Effector memory CD8-positive, alpha-beta T cell (primary cell): ENCODE data around the gene MAFG.
"Not testable (repeated sequence)": the region's sequence is repeated elsewhere in the genome, so short reads cannot be mapped to it uniquely, and the experiment has no call there.

ENCODE experiments used
- ATAC-seq: fragments of 150-1000 bp; cut with Tn5 transposase; replicated peaks from 2 replicates; pipeline ENCODE4 v1.10.0; 2021; ENCODE audit warnings: mild to moderate bottlenecking, moderate library complexity
- DNase-seq, 3 experiments: peaks; one replicate each; pipeline ENCODE4 v3.0.0; 2021
- H3K27ac Mint-ChIP-seq, 2 donors: one replicate each; pipeline ENCODE4 v1.8.0; 2022; ENCODE audit warnings: mild to moderate bottlenecking in 2 of 2, mixed read lengths in 2 of 2, moderate library complexity in 2 of 2
- H3K27me3 Mint-ChIP-seq, 2 donors: one replicate each; pipeline ENCODE4 v1.8.0; 2022; ENCODE audit warnings: mixed read lengths in 2 of 2
- H3K36me3 Mint-ChIP-seq: one replicate; pipeline ENCODE4 v1.8.0; 2022; ENCODE audit warnings: mild to moderate bottlenecking, moderate library complexity, mixed read lengths; ENCODE audit not compliant: insufficient read depth
- H3K4me1 Mint-ChIP-seq, 2 donors: one replicate each; pipeline ENCODE4 v1.8.0; 2022; ENCODE audit warnings: low read depth in 2 of 2, mixed read lengths in 2 of 2
- H3K4me3 Mint-ChIP-seq, 2 donors: one replicate each; pipeline ENCODE4 v1.8.0; 2022; ENCODE audit warnings: mild to moderate bottlenecking in 2 of 2, mixed read lengths in 2 of 2, moderate library complexity in 2 of 2
- H3K9me3 Mint-ChIP-seq, 2 donors: one replicate each; pipeline ENCODE4 v1.8.0; 2022; ENCODE audit warnings: mixed read lengths in 2 of 2

Gene MAFG

DNA sequence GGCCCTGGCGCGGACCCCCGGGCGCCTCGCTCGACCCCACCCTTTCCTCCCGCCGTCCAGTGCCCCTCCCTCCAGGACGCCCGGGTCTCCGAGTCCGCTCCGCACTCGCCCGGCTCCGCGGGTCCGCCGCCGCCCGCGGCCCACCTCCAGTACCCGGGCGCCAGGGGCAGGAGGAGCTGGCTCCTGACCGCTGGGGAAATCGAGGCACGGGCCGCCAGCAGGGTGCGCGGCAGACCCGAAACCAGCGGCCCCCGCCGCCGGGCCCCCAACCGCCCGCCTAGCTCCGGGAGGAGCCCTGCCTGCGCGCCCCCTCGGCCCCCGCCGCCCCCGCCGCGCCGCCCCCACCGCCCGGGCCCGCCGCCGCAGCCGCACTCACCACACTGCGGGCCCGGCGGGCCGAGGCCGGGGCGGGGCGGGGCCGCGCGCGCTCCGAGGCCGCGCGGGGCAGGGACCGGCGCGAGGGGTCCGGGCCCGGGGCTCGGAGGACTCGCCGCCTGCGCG is 333 bp downstream of the MAFG start:
- DNase-seq = no peak
- ATAC-seq = peak; percentile 52
- peaks cover 6 to 7% of the 10 kb centered on the region in 2 donors for H3K4me1 Mint-ChIP-seq
- H3K36me3 Mint-ChIP-seq = peaks cover 23% of the 10 kb centered on the region
- no peaks in the 10 kb centered on the region for H3K9me3 Mint-ChIP-seq
- H3K27me3 Mint-ChIP-seq = peaks cover 0 to 36% of the 10 kb centered on the region in 2 donors
- peak overlapping the region in 1 of 2 donors; percentile 72 for H3K27ac Mint-ChIP-seq
- peak overlapping the region; percentile 77 to 80 for H3K4me3 Mint-ChIP-seq

DNA sequence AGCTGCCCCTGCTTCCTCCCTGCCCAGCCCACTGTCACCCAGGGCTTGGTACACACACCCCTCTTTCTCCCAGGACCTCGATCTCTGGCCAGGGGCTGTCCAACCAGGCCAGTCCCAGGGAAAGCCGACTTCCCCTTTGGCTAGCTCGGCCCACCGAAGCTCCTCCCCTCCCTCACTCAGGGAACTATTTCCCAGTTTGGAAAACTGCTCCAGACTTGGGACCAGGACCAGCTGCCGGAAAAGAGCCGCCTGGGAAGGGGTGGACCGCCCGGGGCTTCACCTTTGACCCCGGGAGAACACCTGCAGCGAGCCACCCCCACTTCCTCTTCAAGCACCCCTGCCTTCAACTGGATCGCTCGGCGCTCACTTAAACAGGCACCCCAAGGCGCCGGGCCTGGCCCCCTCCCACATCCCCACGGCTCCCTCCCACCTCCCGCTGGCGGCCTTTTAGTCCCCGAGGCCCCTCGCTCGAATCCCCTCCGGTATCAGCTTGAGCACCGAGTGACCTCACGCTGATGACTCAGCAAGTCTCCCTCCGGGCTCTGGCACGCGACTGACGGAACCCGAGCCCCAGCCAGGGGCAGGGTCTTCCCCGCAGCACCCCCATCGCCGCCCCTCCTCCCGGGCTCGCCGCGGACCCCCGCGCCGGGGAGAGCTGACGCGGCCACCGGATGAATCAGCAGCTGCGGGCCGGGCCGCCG is 934 bp downstream of the MAFG start:
- no peak for DNase-seq
- Mint-ChIP-seq H3K36me3 (peaks cover 23% of the 10 kb centered on the region), H3K4me3 (peak overlapping the region; percentile 77 to 80), H3K4me1 (peaks cover 6 to 7% of the 10 kb centered on the region in 2 donors), H3K27ac (peak overlapping the region; percentile 84 to 87), H3K27me3 (peaks cover 0 to 30% of the 10 kb centered on the region in 2 donors), H3K9me3 (no peaks in the 10 kb centered on the region)
- ATAC-seq = peak; percentile 11

DNA sequence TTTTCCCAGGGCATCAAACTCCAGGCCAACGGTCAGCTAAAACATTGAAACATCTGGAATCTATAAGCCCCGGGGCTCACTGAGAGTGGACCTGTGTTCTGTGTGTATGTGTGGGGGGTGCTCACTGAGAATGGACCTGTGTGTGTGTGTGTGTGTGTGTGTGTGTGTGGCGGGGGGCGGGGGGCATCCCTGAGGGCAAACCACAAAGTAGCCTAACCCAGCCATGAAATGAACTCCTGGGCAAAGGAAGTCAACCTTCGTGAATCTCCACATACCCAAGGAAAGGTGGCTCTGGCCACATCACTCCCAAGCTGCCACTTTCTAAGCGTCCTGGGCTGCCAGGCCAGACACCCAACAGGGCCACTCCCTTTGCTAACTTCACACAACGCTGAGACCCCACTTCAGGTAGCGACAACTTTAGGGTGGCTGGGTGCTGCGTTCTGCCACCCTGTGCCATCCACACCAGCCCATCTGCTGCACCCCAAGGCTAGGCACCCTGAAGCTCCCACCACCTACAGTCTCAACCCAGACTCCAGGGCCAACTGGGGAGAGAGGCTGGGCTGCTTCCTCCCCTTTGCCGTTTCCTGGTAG is 1.6 kb downstream of the MAFG start:
- ATAC-seq = no peak
- H3K4me1 Mint-ChIP-seq = peaks cover 6 to 7% of the 10 kb centered on the region in 2 donors

DNA sequence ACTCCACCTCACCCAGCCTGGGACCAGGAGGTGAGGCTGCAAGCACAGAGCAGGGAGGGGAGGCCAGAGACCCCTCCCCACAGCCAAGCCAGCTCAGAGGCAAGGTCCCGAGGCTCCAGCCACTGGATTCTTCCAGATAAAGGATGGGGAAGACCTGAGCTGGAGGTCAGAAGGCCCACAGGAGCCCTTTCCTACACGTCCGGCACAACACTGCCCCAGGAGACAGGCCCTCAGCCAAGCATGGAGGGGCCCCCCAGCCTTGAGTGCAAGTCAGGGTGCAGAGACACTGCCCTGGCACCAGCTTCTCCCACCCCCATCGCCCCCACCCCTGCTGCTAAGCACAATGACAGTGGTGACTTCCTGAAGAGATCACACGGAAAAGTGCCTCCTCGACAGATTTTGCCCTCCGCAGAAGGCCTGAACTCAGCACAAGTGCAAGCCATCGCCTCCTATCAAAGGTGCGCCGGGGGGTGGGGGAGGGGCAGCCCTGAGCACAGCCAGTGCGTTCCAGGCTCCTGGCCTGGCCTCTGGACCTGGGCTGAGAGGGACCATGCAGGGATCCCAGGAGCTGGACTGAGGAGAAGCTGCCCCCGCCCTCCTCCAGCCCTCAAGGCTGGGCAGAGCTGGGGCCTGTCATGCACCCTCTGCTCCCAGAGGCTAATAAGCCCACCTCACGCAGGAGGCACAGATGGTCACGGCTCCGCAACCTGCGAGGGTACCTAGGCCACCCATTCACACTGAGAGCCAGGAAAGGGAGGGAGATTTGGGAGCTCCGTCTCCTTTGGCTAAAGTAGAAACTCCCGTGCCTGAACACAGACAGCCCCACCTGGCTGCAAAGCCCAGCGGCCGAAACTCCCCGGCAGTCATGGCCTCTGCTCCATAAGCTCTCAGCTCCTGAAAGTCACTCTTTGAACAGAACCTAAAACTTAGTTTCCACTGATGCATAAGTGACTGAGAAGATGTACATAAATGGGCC is 2.7 kb downstream of the MAFG start:
- H3K4me1 Mint-ChIP-seq = peaks cover 6 to 7% of the 10 kb centered on the region in 2 donors
- no peaks in the 10 kb centered on the region for H3K9me3 Mint-ChIP-seq
- peak overlapping the region in 1 of 2 donors; percentile 77 for H3K4me3 Mint-ChIP-seq
- peaks cover 0 to 13% of the 10 kb centered on the region in 2 donors for H3K27me3 Mint-ChIP-seq
- ATAC-seq (no peak), DNase-seq (no peak)
- H3K36me3 Mint-ChIP-seq = peaks cover 35% of the 10 kb centered on the region
- peak overlapping the region; percentile 84 to 87 for H3K27ac Mint-ChIP-seq

More for the DNA sequence above, 1.6 kb downstream of the MAFG start:
- H3K27ac Mint-ChIP-seq = peak overlapping the region; percentile 84 to 87
- H3K9me3 Mint-ChIP-seq = no peaks in the 10 kb centered on the region
- peaks cover 0 to 24% of the 10 kb centered on the region in 2 donors for H3K27me3 Mint-ChIP-seq
- no peak for DNase-seq
- peaks cover 26% of the 10 kb centered on the region for H3K36me3 Mint-ChIP-seq
- H3K4me3 Mint-ChIP-seq = peak overlapping the region; percentile 77 to 80

DNA sequence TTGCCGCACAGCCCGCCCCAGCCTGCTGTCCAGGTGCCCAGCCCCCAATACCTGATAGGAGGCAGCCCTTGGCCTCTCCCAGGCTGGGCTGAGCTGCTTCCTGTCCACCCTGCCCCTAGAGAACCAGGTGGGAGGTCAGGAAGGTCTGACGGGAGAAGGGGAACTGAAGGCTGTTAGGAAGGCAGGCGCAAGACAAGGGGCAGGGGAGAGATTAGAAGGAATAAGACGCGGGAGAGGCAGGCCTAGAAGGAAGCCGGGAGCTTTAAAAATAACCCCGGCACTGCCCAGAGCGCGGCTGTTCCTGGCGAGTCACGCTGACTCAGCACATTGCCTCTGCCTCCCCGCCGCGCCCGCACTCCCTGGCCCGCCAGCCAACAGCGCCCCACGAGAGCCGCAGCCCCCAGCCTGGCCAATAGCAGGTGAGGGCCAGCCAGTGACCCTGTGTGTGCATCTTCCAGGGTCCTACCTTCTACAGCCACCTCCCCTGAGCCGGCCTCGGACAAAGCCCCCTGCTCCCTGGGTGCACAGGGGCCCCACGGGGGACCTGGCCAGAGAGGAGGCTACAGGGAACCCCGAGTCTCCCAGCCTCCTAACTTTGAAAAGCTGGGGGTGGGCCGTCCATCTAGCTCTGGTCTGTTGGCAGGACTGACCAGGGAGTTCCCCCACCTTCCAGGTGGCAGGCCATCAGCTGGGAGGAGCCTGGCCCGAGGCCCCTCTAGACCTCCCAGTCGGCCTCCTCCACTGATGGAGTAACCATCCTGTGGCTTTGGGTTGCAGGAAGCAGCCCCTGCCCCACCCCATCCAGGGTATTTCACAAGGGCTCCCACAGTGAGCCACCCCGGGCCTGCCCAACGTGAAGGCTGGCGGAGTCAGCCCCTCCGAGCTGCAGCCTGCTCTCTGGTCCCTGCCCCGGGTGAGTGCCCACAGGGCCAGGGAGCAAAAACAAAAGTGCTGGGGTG is 4.0 kb downstream of the MAFG start:
- Mint-ChIP-seq H3K36me3 (peaks cover 35% of the 10 kb centered on the region), H3K27ac (no peak overlapping the region), H3K4me1 (peaks cover 6 to 10% of the 10 kb centered on the region in 2 donors), H3K27me3 (peaks cover 0 to under 1% of the 10 kb centered on the region in 2 donors), H3K4me3 (no peak overlapping the region), H3K9me3 (no peaks in the 10 kb centered on the region)
- no peak for DNase-seq
- no peak for ATAC-seq

DNA sequence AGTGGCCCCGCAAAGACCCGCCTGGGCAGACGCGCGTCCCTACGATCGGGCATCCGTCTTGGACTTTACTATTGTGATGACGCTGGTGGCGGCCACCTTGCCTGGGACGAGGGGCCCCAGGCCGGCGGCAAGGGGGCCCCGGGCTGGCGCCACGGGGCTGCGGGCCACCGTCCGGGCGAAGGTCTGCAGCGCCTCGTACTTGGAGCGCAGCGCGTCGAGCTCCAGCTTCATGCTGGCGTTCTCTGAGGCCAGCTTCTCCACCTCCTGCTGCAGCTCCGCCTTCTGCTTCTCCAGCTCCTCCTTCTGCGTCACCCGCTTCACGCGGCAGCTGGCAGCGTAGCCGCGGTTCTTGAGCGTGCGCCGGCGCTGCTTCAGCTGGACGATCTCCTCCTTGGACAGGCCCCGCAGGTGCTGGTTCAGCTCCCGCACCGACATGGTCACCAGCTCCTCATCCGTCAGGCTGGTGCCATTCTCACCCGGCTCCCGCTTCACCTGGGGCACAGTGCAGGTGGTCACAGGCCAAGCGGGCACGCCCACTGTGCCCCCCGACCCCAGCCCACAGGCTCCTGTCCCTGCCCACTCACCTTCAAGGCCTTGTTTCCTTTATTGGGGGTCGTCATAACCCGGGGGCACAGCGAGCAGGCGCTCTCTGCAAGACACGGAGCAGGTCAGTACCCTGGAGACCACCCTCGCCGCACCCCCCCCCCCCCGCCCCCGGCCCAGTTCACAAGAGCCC is 4.8 kb downstream of the MAFG start:
- Mint-ChIP-seq H3K36me3 (peaks cover 35% of the 10 kb centered on the region), H3K27ac (no peak overlapping the region), H3K4me3 (no peak overlapping the region), H3K4me1 (peaks cover 11 to 14% of the 10 kb centered on the region in 2 donors), H3K9me3 (no peaks in the 10 kb centered on the region), H3K27me3 (no peaks in the 10 kb centered on the region)
- DNase-seq (no peak), ATAC-seq (no peak)

DNA sequence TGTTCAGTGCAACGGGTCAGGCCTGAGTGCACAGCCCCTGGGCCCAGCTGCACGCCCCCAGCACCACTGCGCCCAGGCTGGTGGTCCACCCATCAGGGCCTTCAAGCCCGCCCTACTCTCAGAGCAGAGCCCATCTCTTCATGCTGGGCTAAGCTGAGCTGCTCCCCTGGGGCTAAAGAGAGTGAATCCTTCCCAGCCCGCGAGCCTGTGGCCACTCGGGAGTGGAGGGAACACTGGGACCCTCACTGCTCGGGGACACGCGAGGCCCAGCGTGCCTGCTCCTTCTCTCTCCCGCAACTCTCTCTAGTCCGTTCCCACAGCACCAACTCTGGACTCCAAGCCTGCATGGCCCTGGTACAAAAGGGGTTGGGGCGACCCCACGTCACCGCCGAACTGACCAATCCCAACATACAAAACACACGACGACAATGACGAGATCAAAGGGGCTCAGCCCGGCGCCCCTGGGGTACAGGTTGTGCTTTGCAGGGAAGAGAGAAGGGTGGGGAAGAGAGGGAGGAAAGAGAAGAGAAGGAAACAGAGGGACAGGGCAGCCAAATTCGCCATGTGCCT is 5.5 kb downstream of the MAFG start:
- DNase-seq (no peak), ATAC-seq (no peak)
- Mint-ChIP-seq H3K27me3 (no peaks in the 10 kb centered on the region), H3K4me1 (peaks cover 15 to 18% of the 10 kb centered on the region in 2 donors), H3K4me3 (no peak overlapping the region), H3K27ac (no peak overlapping the region), H3K9me3 (no peaks in the 10 kb centered on the region), H3K36me3 (peaks cover 32% of the 10 kb centered on the region)

DNA sequence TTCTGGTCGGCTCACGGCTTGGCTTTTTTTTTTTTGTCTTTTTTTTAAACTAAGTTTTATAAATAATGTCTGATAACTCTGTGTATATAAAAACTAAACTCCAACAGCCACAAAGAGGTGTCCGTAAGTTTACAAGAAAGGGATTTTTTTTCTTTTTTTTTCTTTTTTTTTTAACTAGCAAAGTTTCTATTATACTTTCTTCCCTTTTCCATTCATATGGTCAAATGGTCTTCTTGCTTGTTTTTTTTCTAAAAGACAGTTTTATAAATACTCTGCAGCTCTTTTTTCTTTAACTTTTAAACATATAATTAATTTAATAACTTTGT is 6.0 kb downstream of the MAFG start:
- no peak for ATAC-seq
- Mint-ChIP-seq H3K27me3 (no peaks in the 10 kb centered on the region), H3K9me3 (no peaks in the 10 kb centered on the region), H3K4me3 (no peak overlapping the region), H3K4me1 (peaks cover 17 to 21% of the 10 kb centered on the region in 2 donors), H3K36me3 (peaks cover 31% of the 10 kb centered on the region), H3K27ac (no peak overlapping the region)
- no peak for DNase-seq

DNA sequence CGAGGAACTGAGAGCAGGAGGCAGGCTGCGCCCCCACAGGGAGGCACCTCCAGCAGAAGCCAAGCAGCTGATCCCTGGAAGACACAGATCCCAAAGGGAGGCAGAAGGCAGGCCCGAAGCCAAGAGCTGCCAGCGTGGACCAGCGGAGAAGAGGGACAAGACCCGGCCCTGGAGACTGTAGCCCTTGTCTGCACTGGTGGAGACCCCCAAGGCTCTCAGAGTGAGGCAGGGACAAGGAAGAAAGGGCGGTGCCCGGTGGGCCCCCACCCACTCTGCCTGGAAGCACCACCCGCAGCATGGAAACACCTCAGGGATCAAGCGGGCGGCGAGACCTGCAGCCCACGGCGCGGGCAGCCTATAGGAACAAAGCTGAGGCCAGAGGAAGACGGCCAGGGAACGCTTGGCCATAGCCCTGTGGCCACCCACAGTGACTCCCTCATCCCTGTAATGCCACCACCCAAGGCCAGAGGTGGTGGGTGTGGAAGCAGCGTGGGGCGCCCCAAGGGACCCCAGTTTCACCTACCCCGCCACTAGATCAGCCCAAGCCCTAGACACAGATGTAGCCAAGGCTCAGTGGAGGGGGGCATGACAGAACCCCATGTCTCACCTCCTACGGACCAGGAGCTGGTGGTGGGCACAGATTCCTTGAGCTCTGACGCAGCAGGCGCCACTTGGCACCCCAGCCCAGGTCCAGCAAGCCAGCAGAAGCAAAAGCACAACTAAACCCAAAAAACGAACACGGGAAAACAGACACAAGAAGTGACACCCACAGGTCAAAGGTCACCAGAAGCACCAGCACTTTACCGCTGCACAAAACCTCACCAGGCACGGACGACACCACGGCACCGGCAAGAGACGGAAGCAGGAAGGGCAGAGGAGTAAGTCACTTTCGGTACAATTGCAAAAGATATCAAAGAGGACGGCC is 6.7 kb downstream of the MAFG start:
- Mint-ChIP-seq H3K4me3 (peak overlapping the region in 1 of 2 donors; percentile 27), H3K4me1 (peaks cover 13 to 17% of the 10 kb centered on the region in 2 donors), H3K27ac (no peak overlapping the region), H3K36me3 (peaks cover 33% of the 10 kb centered on the region), H3K27me3 (no peaks in the 10 kb centered on the region), H3K9me3 (no peaks in the 10 kb centered on the region)
- no peak for DNase-seq
- ATAC-seq = no peak

DNA sequence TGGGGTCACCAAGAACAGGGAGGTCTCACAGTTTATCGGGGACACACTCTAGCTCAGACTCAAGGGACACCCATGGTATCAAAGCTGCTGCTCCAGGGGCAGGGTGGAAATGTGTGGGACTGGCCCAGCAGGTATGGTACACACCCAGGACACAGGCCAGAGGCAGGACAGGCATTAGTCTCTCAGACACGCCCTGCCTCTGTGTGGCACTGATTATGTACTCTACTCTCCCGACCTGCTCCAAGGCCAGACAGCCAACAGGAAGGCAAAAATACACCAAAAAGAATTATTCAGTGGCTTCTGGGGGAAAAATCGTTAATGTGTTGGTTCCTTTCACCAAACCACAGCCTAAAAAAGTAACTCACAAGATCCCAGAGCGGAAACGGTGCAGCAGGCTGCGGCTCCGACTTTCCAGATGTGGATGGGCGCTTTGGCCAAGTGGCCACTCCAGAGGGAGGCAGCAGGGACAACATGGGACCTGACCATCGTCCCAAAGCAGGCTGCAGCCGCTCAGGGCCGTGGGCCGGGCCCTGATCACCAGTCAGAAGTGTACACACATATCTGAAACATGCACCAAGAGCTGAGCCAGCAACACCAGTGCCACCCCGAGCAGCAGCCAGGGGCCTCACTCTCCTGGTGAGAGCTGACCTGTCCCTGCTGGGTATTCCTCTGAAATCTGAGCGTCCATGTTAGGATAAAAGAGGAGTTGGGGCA is 8.5 kb downstream of the MAFG start:
- ATAC-seq (no peak), DNase-seq (no peak)
- peaks cover 44% of the 10 kb centered on the region for H3K36me3 Mint-ChIP-seq
- no peaks in the 10 kb centered on the region for H3K9me3 Mint-ChIP-seq
- peaks cover 16 to 20% of the 10 kb centered on the region in 2 donors for H3K4me1 Mint-ChIP-seq
- peak overlapping the region in 1 of 2 donors; percentile 85 for H3K4me3 Mint-ChIP-seq
- H3K27ac Mint-ChIP-seq = peak overlapping the region in 1 of 2 donors; percentile 38
- no peaks in the 10 kb centered on the region for H3K27me3 Mint-ChIP-seq

DNA sequence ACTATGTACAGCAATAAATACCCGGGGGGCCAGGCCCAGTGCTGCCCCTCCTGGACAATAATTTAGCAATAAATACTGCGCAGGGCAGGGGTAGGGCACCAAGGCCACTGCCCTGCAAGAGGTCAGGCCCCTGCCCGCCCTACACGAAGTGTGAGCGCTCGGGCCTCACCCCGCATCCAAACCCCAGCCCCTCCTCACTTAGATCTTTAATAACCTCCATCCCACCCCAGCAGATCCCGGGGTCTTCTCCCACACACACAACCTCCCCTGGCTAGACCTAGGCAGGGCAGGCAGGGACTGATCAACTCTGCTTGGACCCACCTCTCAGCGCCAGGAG is 9.2 kb downstream of the MAFG start:
- H3K36me3 Mint-ChIP-seq = peaks cover 49% of the 10 kb centered on the region
- DNase-seq, H3K27me3 Mint-ChIP-seq, H3K9me3 Mint-ChIP-seq: not testable (repeated sequence)
- peak overlapping the region; percentile 85 to 90 for H3K4me3 Mint-ChIP-seq
- ATAC-seq = peak; percentile 21
- H3K27ac Mint-ChIP-seq = peak overlapping the region; percentile 86 to 90
- peaks cover 16 to 20% of the 10 kb centered on the region in 2 donors for H3K4me1 Mint-ChIP-seq
